ENCODE results near the gene PRTN3. TPM values are rescaled to one million over a fixed set of nuclear protein-coding genes. Genes with fewer than 3 reads are reported as not detected.
A peak's percentile ranks its signal among the peaks of the same experiment; 100 is the strongest.

The PRTN3 gene
- total RNA-seq, 3 donors from 2014 or later = not detected

DNA sequence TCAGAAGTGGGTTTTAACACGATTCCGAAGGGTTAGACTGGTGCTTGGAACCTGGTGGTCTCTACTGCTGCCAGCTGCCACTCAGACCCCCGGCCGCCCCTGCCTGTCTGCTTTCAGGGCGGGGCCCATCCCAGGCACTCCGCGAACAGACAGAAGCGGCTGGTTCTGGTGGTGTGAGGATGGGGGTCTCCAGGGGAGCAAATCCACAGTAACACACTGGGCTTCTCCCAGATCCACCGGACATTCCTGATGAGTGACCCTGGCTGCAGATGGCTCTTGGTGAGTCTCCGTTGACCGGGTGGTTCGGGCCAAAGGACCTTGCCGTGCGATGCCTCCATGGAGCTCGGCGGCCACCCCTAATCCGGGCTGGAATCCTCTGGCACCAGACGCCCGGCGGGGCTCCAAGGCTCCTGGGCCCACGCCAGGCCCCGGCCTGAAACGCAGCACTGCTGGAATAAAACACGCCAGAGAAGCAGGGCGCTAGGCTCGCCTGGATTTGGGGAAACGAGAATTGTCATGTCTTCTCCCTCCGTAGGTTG, 45.7 kb upstream of the PRTN3 start:
- DNase-seq (peak in 2 of 3 donors; percentile 45 to 61), ATAC-seq (no peak)
- TF ChIP-seq, protein P1, sequence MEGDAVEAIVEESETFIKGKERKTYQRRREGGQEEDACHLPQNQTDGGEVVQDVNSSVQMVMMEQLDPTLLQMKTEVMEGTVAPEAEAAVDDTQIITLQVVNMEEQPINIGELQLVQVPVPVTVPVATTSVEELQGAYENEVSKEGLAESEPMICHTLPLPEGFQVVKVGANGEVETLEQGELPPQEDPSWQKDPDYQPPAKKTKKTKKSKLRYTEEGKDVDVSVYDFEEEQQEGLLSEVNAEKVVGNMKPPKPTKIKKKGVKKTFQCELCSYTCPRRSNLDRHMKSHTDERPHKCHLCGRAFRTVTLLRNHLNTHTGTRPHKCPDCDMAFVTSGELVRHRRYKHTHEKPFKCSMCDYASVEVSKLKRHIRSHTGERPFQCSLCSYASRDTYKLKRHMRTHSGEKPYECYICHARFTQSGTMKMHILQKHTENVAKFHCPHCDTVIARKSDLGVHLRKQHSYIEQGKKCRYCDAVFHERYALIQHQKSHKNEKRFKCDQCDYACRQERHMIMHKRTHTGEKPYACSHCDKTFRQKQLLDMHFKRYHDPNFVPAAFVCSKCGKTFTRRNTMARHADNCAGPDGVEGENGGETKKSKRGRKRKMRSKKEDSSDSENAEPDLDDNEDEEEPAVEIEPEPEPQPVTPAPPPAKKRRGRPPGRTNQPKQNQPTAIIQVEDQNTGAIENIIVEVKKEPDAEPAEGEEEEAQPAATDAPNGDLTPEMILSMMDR (IDR thresholded peaks at IDR 0.05) = no peak
- no peaks in the 10 kb centered on the region for H3K9me3 ChIP-seq
- intact Hi-C loops (cut with DNase I, micrococcal nuclease) = no loop called here
- H3K36me3 ChIP-seq (ENCODE audit: low read depth) = peaks cover 5% of the 10 kb centered on the region
- H3K4me3 ChIP-seq = no peak overlapping the region
- peaks cover 22% of the 10 kb centered on the region for H3K4me1 ChIP-seq (ENCODE audit: low read depth)

DNA sequence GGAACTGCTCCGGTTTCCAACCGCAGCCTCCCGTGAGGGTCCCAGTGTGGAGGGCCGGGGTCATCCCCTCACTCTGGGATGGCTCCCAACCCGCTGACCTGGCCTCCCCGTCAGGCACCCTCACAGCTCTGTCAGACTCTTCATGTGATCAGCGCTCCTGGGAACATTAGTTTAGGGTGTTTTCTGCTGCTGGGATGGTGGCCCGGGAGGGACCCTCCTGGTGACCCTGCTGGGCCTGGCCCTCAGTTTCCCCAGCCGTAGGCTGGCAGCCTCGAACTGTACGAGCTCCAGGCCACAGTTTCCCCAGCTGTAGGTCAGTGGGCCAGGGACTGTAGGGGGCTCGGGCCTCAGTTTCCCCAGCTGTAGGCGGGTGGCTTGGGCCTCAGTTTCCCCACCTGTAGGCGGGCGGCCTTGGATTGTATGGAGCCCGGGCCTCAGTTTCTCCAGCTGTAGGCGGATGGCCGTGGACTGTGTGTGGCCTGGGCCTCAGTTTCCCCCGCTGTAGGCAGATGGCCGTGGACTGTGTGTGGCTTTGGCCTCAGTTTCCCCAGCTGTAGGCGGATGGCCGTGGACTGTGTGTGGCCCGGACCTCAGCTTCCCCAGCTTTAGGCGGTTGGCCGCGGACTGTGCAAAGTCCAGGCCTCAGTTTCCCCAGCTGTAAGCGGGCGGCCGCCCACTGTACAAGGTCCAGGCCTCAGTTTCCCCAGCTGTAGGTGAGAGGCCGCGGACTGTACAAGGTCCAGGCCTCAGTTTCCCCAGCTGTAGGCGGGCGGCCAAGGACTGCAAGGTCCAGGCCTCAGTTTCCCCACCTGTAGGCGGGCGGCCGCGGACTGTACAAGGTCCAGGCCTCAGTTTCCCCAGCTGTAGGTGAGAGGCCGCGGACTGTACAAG, 44.9 kb upstream of the PRTN3 start:
- peak overlapping the region; percentile 84 for H3K4me3 ChIP-seq
- ATAC-seq = no peak
- TF ChIP-seq, protein P1 (IDR thresholded peaks at IDR 0.05) = no peak
- no peaks in the 10 kb centered on the region for H3K9me3 ChIP-seq
- H3K4me1 ChIP-seq (ENCODE audit: low read depth) = peaks cover 30% of the 10 kb centered on the region
- DNase-seq = peak in 2 of 3 donors; percentile 61 to 71
- intact Hi-C loops (cut with DNase I, micrococcal nuclease) = no loop called here
- peaks cover 5% of the 10 kb centered on the region for H3K36me3 ChIP-seq (ENCODE audit: low read depth)

DNA sequence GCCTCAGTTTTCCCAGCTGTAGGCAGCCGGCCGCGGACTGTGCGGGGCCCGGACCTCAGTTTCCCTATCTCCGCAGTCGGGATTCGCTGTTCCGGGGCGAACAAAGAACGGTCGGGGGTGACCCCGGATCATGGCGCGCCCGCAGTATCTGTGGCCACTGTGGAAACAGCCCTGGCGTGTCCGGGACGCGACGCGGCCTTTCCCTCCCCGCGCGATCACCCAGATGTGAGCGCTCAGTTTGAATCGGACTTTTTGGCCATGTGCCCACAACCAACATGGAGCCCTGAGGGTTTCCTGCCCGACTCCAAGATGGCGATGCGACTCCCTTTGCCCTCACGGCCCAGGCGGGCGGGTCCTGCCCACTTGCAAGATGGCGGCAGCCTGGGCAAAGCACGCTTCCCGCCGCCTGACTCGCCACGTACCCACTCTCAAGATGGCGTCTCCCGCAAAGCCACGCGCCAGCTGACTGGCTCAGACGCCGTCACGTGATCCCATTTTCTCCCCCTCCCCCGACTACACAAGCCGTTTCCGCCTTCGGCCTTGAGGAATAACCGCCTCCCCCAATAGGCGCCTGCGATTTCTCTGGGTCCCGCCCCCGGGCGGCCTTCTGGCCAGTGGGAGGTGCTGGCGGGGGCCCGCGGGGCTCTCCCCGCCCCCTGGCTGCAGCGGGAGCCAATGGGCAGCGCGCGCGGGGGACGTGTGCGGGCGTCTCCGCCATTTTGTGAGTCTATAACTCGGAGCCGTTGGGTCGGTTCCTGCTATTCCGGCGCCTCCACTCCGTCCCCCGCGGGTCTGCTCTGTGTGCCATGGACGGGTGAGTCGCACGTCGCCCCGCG, 43.9 kb upstream of the PRTN3 start, which contains the start of gene PTBP1:
Gene PTBP1, plus strand, starts transcription at position 761 of the 836 bp plus-strand sequence. Its CDS starts 46 bp downstream, at position 807.
- DNase-seq (peak; percentile 99 to 100 (median 99)), ATAC-seq (peak; percentile 85)
- Histone ChIP-seq H3K4me1 (ENCODE audit: low read depth) (peaks cover 40% of the 10 kb centered on the region), H3K4me3 (peak within 1 kb of the TSS; percentile 84), H3K9me3 (no peaks in the 10 kb centered on the region), H3K36me3 (ENCODE audit: low read depth) (peaks cover 5% of the 10 kb centered on the region)
- TF ChIP-seq, protein P1 (IDR thresholded peaks at IDR 0.05) = no peak
- intact Hi-C loops (cut with DNase I, micrococcal nuclease) = no loop called here

DNA sequence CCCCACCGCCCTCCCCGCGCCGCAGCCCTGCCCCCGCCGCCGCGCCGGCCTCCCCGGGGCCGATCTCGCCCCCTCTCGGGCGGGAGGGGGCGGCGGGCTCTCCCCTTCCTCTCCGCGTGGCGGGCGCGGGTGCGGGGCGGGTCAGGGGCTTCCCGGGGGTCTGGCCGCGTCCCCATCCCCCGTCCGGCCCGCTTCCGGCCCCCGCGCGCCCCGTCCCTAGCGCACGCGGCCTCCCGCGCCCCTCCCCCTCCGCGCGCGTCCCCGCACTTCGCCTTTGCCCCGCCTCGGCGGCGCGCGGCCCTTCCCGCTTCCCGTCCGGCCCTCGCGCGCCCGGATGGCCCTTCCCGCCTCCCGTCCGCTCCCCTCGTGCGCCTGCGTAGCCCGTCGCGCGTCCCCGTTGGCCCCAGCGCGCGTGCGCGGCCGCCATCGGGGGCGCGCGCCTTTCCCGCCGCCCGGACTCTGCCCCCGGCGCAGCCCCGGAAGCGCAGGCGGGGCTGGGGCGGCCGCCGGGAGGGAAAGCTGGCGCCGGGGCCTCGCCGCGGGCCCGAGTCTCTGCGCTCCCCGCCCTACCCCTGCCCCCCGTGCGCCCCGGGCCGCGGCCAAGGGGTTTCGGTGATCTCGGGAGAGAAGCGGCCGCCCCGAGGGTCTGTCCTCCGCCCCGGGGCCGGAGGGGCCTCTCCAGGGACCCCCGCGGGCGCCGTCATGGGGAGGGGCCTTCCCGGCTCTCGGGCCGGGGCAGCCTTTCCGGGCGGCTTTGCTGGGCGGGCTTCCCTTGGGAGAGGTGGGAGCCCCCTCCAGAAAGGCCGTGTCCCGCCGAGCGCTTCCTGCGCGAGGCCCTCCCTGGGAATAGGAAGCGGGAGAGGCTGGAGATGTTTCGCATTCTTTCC, 43.0 kb upstream of the PRTN3 start:
- H3K36me3 ChIP-seq (ENCODE audit: low read depth) = peaks cover 5% of the 10 kb centered on the region
- H3K4me1 ChIP-seq (ENCODE audit: low read depth) = peaks cover 47% of the 10 kb centered on the region
- intact Hi-C loops (cut with DNase I, micrococcal nuclease) = no loop called here
- TF ChIP-seq, protein P1 (IDR thresholded peaks at IDR 0.05) = no peak
- peak; percentile 70 for ATAC-seq
- H3K4me3 ChIP-seq = peak overlapping the region; percentile 84
- DNase-seq = peak; percentile 89 to 95 (median 95)
- no peaks in the 10 kb centered on the region for H3K9me3 ChIP-seq
